ENCODE measurements around the gene SPAG17. TPM values are rescaled to one million over a fixed set of nuclear protein-coding genes. Genes with fewer than 3 reads are reported as not detected.

SPAG17 gene
- total and polyA plus RNA-seq, 7 donors: not detected

GRCh38 chr1:118149799-118150198 is 35.2 kb downstream of the SPAG17 start:
- DNase-seq: no peak
- TF ChIP-seq POLR2AphosphoS5 (IDR thresholded peaks at IDR 0.05) (no peak), POLR2A (IDR thresholded peaks at IDR 0.05) (no peak), CTCF (IDR thresholded peaks at IDR 0.05) (no peak), EP300 (IDR thresholded peaks at IDR 0.05) (no peak)
- no peaks in the 10 kb centered on the region for H3K36me3 ChIP-seq
- H3K27me3 ChIP-seq: no peaks in the 10 kb centered on the region
- H3K4me1 ChIP-seq: no peaks in the 10 kb centered on the region
- H3K9me3 ChIP-seq: no peaks in the 10 kb centered on the region
- intact Hi-C loops (cut with DNase I): loop anchor here (2.0 to 5.0 kb wide), 2 partner anchors 859 to 1218 kb away; partner anchors contain the start of gene HAO2
- WGBS, 2 donors: 83% methylated on average over 8 of the region's 8 CpGs
- no peak overlapping the region for H3K4me3 ChIP-seq
- no peak overlapping the region for H3K27ac ChIP-seq

- Histone ChIP-seq H3K4me1 (no peaks in the 10 kb centered on the region), H3K27me3 (no peaks in the 10 kb centered on the region), H3K9me3 (no peaks in the 10 kb centered on the region), H3K27ac (no peak overlapping the region), H3K36me3 (no peaks in the 10 kb centered on the region), H3K4me3 (no peak overlapping the region)
- TF ChIP-seq CTCF (IDR thresholded peaks at IDR 0.05) (no peak), POLR2AphosphoS5 (IDR thresholded peaks at IDR 0.05) (no peak), EP300 (IDR thresholded peaks at IDR 0.05) (no peak), POLR2A (IDR thresholded peaks at IDR 0.05) (no peak)
- intact Hi-C loops (cut with DNase I): no loop called here
- DNase-seq: no peak
- 70 to 83% methylated on average over 7 of the region's 7 CpGs for WGBS, 2 donors
Observed at GRCh38 chr1:118148034-118148433, 37.0 kb downstream of the SPAG17 start.

- intact Hi-C loops (cut with DNase I): no loop called here
- H3K4me3 ChIP-seq: no peak overlapping the region
- no peaks in the 10 kb centered on the region for H3K4me1 ChIP-seq
- no peaks in the 10 kb centered on the region for H3K9me3 ChIP-seq
- no peak for DNase-seq
- TF ChIP-seq POLR2A (IDR thresholded peaks at IDR 0.05) (no peak), CTCF (IDR thresholded peaks at IDR 0.05) (no peak), POLR2AphosphoS5 (IDR thresholded peaks at IDR 0.05) (no peak), EP300 (IDR thresholded peaks at IDR 0.05) (no peak)
- H3K27ac ChIP-seq: no peak overlapping the region
- WGBS, 2 donors: 81 to 83% methylated on average over 1 of the region's 1 CpG
- no peaks in the 10 kb centered on the region for H3K27me3 ChIP-seq
- no peaks in the 10 kb centered on the region for H3K36me3 ChIP-seq
Observed at GRCh38 chr1:118147522-118147921, 37.5 kb downstream of the SPAG17 start.

GRCh38 chr1:118145721-118146120 is 39.3 kb downstream of the SPAG17 start:
- intact Hi-C loops (cut with DNase I): no loop called here
- TF ChIP-seq POLR2A (IDR thresholded peaks at IDR 0.05): no peak
- no peak for TF ChIP-seq POLR2AphosphoS5 (IDR thresholded peaks at IDR 0.05)
- TF ChIP-seq CTCF (IDR thresholded peaks at IDR 0.05): no peak
- no peak for TF ChIP-seq EP300 (IDR thresholded peaks at IDR 0.05)
- no peak for DNase-seq
- no peaks in the 10 kb centered on the region for H3K27me3 ChIP-seq
- no peaks in the 10 kb centered on the region for H3K36me3 ChIP-seq
- no peaks in the 10 kb centered on the region for H3K4me1 ChIP-seq
- 92% methylated on average over 2 of the region's 2 CpGs for WGBS, 2 donors
- no peaks in the 10 kb centered on the region for H3K9me3 ChIP-seq
- no peak overlapping the region for H3K4me3 ChIP-seq
- no peak overlapping the region for H3K27ac ChIP-seq

- no peaks in the 10 kb centered on the region for H3K36me3 ChIP-seq
- H3K27ac ChIP-seq: no peak overlapping the region
- H3K4me1 ChIP-seq: no peaks in the 10 kb centered on the region
- TF ChIP-seq CTCF (IDR thresholded peaks at IDR 0.05) (no peak), POLR2AphosphoS5 (IDR thresholded peaks at IDR 0.05) (no peak), EP300 (IDR thresholded peaks at IDR 0.05) (no peak), POLR2A (IDR thresholded peaks at IDR 0.05) (no peak)
- intact Hi-C loops (cut with DNase I): no loop called here
- no peaks in the 10 kb centered on the region for H3K27me3 ChIP-seq
- DNase-seq: no peak
- H3K9me3 ChIP-seq: no peaks in the 10 kb centered on the region
- no peak overlapping the region for H3K4me3 ChIP-seq
- 76 to 78% methylated on average over 7 of the region's 7 CpGs for WGBS, 2 donors
Observed at GRCh38 chr1:118144684-118145083, 40.3 kb downstream of the SPAG17 start.

All from sigmoid colon (tissue), 7 donors.